HL-60 (cell line): ENCODE results near the gene CYB561D2.

Experiments used
- DNase-seq, 2 experiments: peaks; one replicate each; pipeline ENCODE4 v3.0.0-alpha.2; 2010 to 2020; ENCODE audit warnings: low read depth in 1 of 2, low spot score in 1 of 2
- H3K27ac ChIP-seq: fragments of 250-450 bp; sonication (Bioruptor Pico); replicated peaks from 2 replicates; pipeline ENCODE4 v1.5.1; 2020; ENCODE audit warnings: mild to moderate bottlenecking, moderate library complexity
- H3K27me3 ChIP-seq: fragments of 250-450 bp; sonication (Bioruptor Pico); 2 replicates; pipeline ENCODE4 v1.5.1; 2021; ENCODE audit warnings: mild to moderate bottlenecking, moderate library complexity; ENCODE audit not compliant: insufficient read depth, poor library complexity, severe bottlenecking
- H3K4me3 ChIP-seq: replicated peaks from 2 replicates; pipeline ENCODE4 v1.5.1; 2011; ENCODE audit warnings: mild to moderate bottlenecking, control low read depth, low read length; ENCODE audit not compliant: insufficient read depth
- CTCF ChIP-seq: IDR thresholded peaks from one replicate; pipeline ENCODE4 v1.5.1; 2011; ENCODE audit warnings: low read length, control low read depth, inconsistent platforms; ENCODE audit not compliant: insufficient read depth
- GABPA ChIP-seq: IDR thresholded peaks from 2 replicates; pipeline ENCODE4 v1.6.1; 2012; ENCODE audit warnings: low read depth
- POLR2AphosphoS5 ChIP-seq: IDR thresholded peaks from 2 replicates; pipeline ENCODE4 v1.6.1; 2012; ENCODE audit warnings: low read depth
- SPI1 ChIP-seq: IDR thresholded peaks from 2 replicates; pipeline ENCODE4 v1.6.1; 2012; ENCODE audit warnings: low read depth, mild to moderate bottlenecking, borderline replicate concordance
- TF ChIP-seq, protein P1 (sequence below): IDR thresholded peaks from 2 replicates; pipeline ENCODE4 v1.6.1; 2012; ENCODE audit warnings: low read depth; ENCODE audit not compliant: insufficient replicate concordance

CYB561D2 gene

GRCh38 chr3:50359760-50360110, 9.1 kb downstream of the CYB561D2 start:
- TF ChIP-seq CTCF, result no peak
- no peak for TF ChIP-seq SPI1
- no peak overlapping the region for H3K27ac ChIP-seq
- no peak overlapping the region for H3K4me3 ChIP-seq
- no peaks in the 10 kb centered on the region for H3K27me3 ChIP-seq
- DNase-seq, result no peak

- DNase-seq, result no peak
- TF ChIP-seq GABPA, result no peak
- TF ChIP-seq, protein P1, sequence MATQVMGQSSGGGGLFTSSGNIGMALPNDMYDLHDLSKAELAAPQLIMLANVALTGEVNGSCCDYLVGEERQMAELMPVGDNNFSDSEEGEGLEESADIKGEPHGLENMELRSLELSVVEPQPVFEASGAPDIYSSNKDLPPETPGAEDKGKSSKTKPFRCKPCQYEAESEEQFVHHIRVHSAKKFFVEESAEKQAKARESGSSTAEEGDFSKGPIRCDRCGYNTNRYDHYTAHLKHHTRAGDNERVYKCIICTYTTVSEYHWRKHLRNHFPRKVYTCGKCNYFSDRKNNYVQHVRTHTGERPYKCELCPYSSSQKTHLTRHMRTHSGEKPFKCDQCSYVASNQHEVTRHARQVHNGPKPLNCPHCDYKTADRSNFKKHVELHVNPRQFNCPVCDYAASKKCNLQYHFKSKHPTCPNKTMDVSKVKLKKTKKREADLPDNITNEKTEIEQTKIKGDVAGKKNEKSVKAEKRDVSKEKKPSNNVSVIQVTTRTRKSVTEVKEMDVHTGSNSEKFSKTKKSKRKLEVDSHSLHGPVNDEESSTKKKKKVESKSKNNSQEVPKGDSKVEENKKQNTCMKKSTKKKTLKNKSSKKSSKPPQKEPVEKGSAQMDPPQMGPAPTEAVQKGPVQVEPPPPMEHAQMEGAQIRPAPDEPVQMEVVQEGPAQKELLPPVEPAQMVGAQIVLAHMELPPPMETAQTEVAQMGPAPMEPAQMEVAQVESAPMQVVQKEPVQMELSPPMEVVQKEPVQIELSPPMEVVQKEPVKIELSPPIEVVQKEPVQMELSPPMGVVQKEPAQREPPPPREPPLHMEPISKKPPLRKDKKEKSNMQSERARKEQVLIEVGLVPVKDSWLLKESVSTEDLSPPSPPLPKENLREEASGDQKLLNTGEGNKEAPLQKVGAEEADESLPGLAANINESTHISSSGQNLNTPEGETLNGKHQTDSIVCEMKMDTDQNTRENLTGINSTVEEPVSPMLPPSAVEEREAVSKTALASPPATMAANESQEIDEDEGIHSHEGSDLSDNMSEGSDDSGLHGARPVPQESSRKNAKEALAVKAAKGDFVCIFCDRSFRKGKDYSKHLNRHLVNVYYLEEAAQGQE, result no peak
- no peak for TF ChIP-seq SPI1
- TF ChIP-seq POLR2AphosphoS5, result no peak
- no peak for TF ChIP-seq CTCF
- Histone ChIP-seq H3K27me3 (peaks cover 4% of the 10 kb centered on the region), H3K27ac (no peak overlapping the region), H3K4me3 (peak overlapping the region; percentile 23)
Measured at GRCh38 chr3:50364573-50365079, 14.0 kb downstream of the CYB561D2 start.

DNA sequence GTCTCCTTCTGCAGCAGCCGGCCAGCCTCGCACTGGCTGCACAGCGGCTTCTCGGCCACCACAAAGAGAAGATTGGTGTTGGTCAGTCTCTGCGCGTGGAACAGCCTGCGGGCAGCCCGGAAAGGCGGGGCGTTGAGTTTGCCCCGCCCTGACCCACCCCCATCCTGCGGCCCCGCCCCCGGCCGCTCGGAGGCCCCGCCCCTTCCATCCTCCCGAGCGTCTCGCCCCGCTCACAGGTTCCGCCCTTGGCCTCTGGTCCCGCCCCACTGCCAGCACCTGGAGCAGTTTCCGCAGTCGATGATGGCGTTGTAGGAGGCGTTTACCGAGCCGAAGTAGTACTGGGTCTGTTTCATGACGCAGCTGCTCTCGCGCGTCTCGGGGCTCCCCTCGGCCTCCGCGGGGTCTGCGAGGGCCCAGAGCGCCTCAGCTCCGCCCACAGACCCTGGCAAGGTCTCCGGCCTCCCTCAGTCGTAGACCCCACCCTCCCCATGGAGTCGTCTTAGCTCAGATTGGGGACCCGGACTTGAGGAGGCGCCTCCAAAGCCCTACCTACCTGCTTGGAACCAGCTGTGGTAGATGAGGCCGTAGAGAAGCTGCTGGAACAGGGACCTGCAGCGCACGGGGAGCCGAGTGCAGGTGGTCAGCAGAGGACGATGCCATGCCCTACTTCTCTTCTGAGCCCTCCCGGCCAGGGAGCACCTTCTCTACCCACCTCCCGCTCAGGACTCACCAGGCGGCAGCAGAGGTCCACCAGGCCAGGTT, 14.6 kb downstream of the CYB561D2 start:
- peak; percentile 67 to 84 for DNase-seq
- Histone ChIP-seq H3K27ac (no peak overlapping the region), H3K4me3 (peak overlapping the region; percentile 36)

More for the DNA sequence above, 14.6 kb downstream of the CYB561D2 start:
- H3K27me3 ChIP-seq, result peaks cover 4% of the 10 kb centered on the region
- TF ChIP-seq GABPA, result no peak
- TF ChIP-seq, protein P1, result no peak
- TF ChIP-seq CTCF, result no peak
